MM.1S (cell line): Measurements from ENCODE around the gene IL18RAP.

Source experiments
- EZH2phosphoT487 ChIP-seq: fragments of 300-600 bp; sonication (generic); IDR thresholded peaks from 2 replicates; pipeline ENCODE4 v1.6.1; 2018; ENCODE audit warnings: antibody characterized with exemption, low read length
- TF ChIP-seq, protein P1 (sequence below): fragments of 300-600 bp; sonication (generic); IDR thresholded peaks from 2 replicates; pipeline ENCODE4 v1.5.1; 2016; ENCODE audit warnings: antibody characterized with exemption, low read length, mixed read lengths

DNA sequence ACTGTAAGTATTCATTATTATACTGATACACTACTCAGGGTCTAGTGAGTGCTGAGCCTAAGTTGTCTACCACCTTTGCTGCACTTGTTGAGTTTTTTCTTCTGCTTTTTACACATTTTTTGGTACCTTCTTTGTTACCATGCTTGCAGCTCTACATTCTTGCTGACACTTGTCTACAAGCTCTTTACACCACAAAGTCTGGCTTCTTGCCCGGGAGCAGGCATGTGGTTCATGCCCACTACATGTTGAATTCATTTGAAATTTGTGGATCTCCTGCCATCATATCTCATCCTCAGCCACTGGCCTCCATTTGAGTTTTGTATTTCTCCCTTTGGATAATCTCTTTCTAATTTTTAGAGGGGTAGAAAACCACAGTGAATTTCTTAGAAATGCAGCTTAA is 37.4 kb upstream of the IL18RAP start:
- no peak for TF ChIP-seq EZH2phosphoT487
- TF ChIP-seq, protein P1, sequence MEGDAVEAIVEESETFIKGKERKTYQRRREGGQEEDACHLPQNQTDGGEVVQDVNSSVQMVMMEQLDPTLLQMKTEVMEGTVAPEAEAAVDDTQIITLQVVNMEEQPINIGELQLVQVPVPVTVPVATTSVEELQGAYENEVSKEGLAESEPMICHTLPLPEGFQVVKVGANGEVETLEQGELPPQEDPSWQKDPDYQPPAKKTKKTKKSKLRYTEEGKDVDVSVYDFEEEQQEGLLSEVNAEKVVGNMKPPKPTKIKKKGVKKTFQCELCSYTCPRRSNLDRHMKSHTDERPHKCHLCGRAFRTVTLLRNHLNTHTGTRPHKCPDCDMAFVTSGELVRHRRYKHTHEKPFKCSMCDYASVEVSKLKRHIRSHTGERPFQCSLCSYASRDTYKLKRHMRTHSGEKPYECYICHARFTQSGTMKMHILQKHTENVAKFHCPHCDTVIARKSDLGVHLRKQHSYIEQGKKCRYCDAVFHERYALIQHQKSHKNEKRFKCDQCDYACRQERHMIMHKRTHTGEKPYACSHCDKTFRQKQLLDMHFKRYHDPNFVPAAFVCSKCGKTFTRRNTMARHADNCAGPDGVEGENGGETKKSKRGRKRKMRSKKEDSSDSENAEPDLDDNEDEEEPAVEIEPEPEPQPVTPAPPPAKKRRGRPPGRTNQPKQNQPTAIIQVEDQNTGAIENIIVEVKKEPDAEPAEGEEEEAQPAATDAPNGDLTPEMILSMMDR = no peak
